Measurements from ENCODE around the gene ITIH5.
"Not testable (repeated sequence)": the region's sequence is repeated elsewhere in the genome, so short reads cannot be mapped to it uniquely, and the experiment has no call there.

The ITIH5 gene

GRCh38 chr10:7666253-7667023 lies at the start of gene ITIH5:
ITIH5 (minus strand) TSS chr10:7666966; CDS start chr10:7666892, 74 bp downstream.
- peak; percentile 53 for DNase-seq (ENCODE audit: low spot score)

GRCh38 chr10:7715515-7715914 lies 48.7 kb upstream of the ITIH5 start:
- DNase-seq (ENCODE audit: low spot score) = no peak

GRCh38 chr10:7711075-7711474 lies 44.3 kb upstream of the ITIH5 start:
- DNase-seq (ENCODE audit: low spot score) = not testable (repeated sequence)

- DNase-seq (ENCODE audit: low spot score) = no peak
Measured at GRCh38 chr10:7710446-7710845, 43.7 kb upstream of the ITIH5 start.

- DNase-seq (ENCODE audit: low spot score) = no peak
Measured at GRCh38 chr10:7708832-7709231, 42.1 kb upstream of the ITIH5 start.

- no peak for DNase-seq (ENCODE audit: low spot score)
Measured at GRCh38 chr10:7707858-7708622, 41.3 kb upstream of the ITIH5 start.

- peak; percentile 63 for DNase-seq (ENCODE audit: low spot score)
Measured at GRCh38 chr10:7707102-7707501, 40.3 kb upstream of the ITIH5 start.

GRCh38 chr10:7706534-7707073 lies 39.8 kb upstream of the ITIH5 start:
- DNase-seq (ENCODE audit: low spot score) = no peak

- DNase-seq (ENCODE audit: low spot score) = no peak
Measured at GRCh38 chr10:7705341-7705740, 38.6 kb upstream of the ITIH5 start.

GRCh38 chr10:7704071-7705016 lies 37.6 kb upstream of the ITIH5 start:
- no peak for DNase-seq (ENCODE audit: low spot score)

GRCh38 chr10:7703140-7703539 lies 36.4 kb upstream of the ITIH5 start, which contains the start of gene ITIH2:
ITIH2 (plus strand) TSS chr10:7703316; CDS start chr10:7703435, 119 bp downstream.
- DNase-seq (ENCODE audit: low spot score) = no peak

- DNase-seq (ENCODE audit: low spot score) = no peak
Measured at GRCh38 chr10:7702288-7702812, 35.6 kb upstream of the ITIH5 start.

GRCh38 chr10:7701158-7701742 lies 34.5 kb upstream of the ITIH5 start:
- DNase-seq (ENCODE audit: low spot score) = no peak

- DNase-seq (ENCODE audit: low spot score) = peak; percentile 62
Measured at GRCh38 chr10:7700577-7701125, 33.9 kb upstream of the ITIH5 start.

GRCh38 chr10:7697426-7697825 lies 30.7 kb upstream of the ITIH5 start:
- no peak for DNase-seq (ENCODE audit: low spot score)

GRCh38 chr10:7696545-7696944 lies 29.8 kb upstream of the ITIH5 start:
- no peak for DNase-seq (ENCODE audit: low spot score)

- not testable (repeated sequence) for DNase-seq (ENCODE audit: low spot score)
Measured at GRCh38 chr10:7693194-7693593, 26.4 kb upstream of the ITIH5 start.

GRCh38 chr10:7692368-7692767 lies 25.6 kb upstream of the ITIH5 start:
- DNase-seq (ENCODE audit: low spot score) = not testable (repeated sequence)

- DNase-seq (ENCODE audit: low spot score) = not testable (repeated sequence)
Measured at GRCh38 chr10:7690885-7691597, 24.3 kb upstream of the ITIH5 start.

- DNase-seq (ENCODE audit: low spot score) = no peak
Measured at GRCh38 chr10:7689591-7689990, 22.8 kb upstream of the ITIH5 start.

All from HuH-7 (cell line).